Measurements from ENCODE around the gene FBXO33. TPM values are rescaled to one million over a fixed set of nuclear protein-coding genes. Genes with fewer than 3 reads are reported as not detected.
A peak's percentile ranks its signal among the peaks of the same experiment; 100 is the strongest.

The FBXO33 gene
- polyA plus RNA-seq (ENCODE audit: insufficient read length in 12 of 12): 10 to 100 TPM in 1 of 12 donors, 1 to 10 TPM in 10, not detected in 1; 4.0 to 10.6 (median 5.1) TPM
- long read RNA-seq, donor 1, partial matches to known transcripts: 0 of 3 reads
- long read RNA-seq, donor 1, other reads (novel, unspliced or antisense): 0 of 3 reads
- long read RNA-seq, donor 2, partial matches to known transcripts: 0 of 1 reads
- long read RNA-seq, donor 2, other reads (novel, unspliced or antisense): 0 of 1 reads
- long read RNA-seq, donor 3: 0 reads
- long read RNA-seq, donor 4: 0 reads
- long read RNA-seq, donor 5, partial matches to known transcripts: 0 of 2 reads
- long read RNA-seq, donor 5, other reads (novel, unspliced or antisense): 0 of 2 reads
- long read RNA-seq, donor 6, partial matches to known transcripts: 0 of 1 reads
- long read RNA-seq, donor 6, other reads (novel, unspliced or antisense): 0 of 1 reads
- long read RNA-seq, donor 7, partial matches to known transcripts: 0 of 2 reads
- long read RNA-seq, donor 7, other reads (novel, unspliced or antisense): 0 of 2 reads
- long read RNA-seq, donor 8, partial matches to known transcripts: 0 of 2 reads
- long read RNA-seq, donor 8, other reads (novel, unspliced or antisense): 0 of 2 reads
- long read RNA-seq, donor 9: 0 reads
- long read RNA-seq, donor 10: 0 reads
- long read RNA-seq, donor 11: 0 reads

GRCh38 chr14:39432179-39432618 is at the start of gene FBXO33:
TSS of gene FBXO33 (minus strand) at chr14:39432433. CDS start at chr14:39432162, 271 bp downstream.
- peak; percentile 98 for DNase-seq

GRCh38 chr14:39474416-39474911 is 42.2 kb upstream of the FBXO33 start:
- no peak for DNase-seq

- no peak for DNase-seq
These were observed 39.8 kb upstream of the FBXO33 start for GRCh38 chr14:39472078-39472477.

GRCh38 chr14:39469094-39469710 is 37.0 kb upstream of the FBXO33 start:
- no peak for DNase-seq

- DNase-seq: no peak
These were observed 35.8 kb upstream of the FBXO33 start for GRCh38 chr14:39467889-39468524.

GRCh38 chr14:39459795-39460478 is 27.7 kb upstream of the FBXO33 start:
- no peak for DNase-seq

GRCh38 chr14:39456702-39457250 is 24.5 kb upstream of the FBXO33 start:
- no peak for DNase-seq

- no peak for DNase-seq
These were observed 22.8 kb upstream of the FBXO33 start for GRCh38 chr14:39454906-39455539.

GRCh38 chr14:39452680-39453079 is 20.4 kb upstream of the FBXO33 start:
- DNase-seq: no peak

GRCh38 chr14:39451811-39452210 is 19.6 kb upstream of the FBXO33 start:
- no peak for DNase-seq

- no peak for DNase-seq
These were observed 15.0 kb upstream of the FBXO33 start for GRCh38 chr14:39447175-39447661.

- no peak for DNase-seq
These were observed 14.0 kb upstream of the FBXO33 start for GRCh38 chr14:39446131-39446744.

- DNase-seq: no peak
These were observed 10.1 kb upstream of the FBXO33 start for GRCh38 chr14:39442293-39442692.

- DNase-seq: no peak
These were observed 9.6 kb upstream of the FBXO33 start for GRCh38 chr14:39441805-39442204.

- DNase-seq: no peak
These were observed 8.7 kb upstream of the FBXO33 start for GRCh38 chr14:39440975-39441374.

- no peak for DNase-seq
These were observed 3.0 kb upstream of the FBXO33 start for GRCh38 chr14:39435241-39435640.

GRCh38 chr14:39434401-39434800 is 2.2 kb upstream of the FBXO33 start:
- DNase-seq: no peak

- no peak for DNase-seq
These were observed 1.2 kb upstream of the FBXO33 start for GRCh38 chr14:39433452-39433813.

- no peak for DNase-seq
These were observed 602 bp upstream of the FBXO33 start for GRCh38 chr14:39432619-39433451.

All from muscle of arm (tissue), 14 donors.